KG1 (cell line): Measurements from ENCODE around the gene FAM53B.

Experiments used
- DNase-seq: peaks from one replicate; lab custom pipeline; 2025; lab: John Stamatoyannopoulos, UW

Gene FAM53B

GRCh38 chr10:124709861-124710260 is 34.3 kb downstream of the FAM53B start:
- DNase-seq: no peak

GRCh38 chr10:124708922-124709520 is 35.2 kb downstream of the FAM53B start:
- no peak for DNase-seq

GRCh38 chr10:124708246-124708779 is 35.9 kb downstream of the FAM53B start:
- no peak for DNase-seq

- DNase-seq: no peak
Measured at GRCh38 chr10:124707551-124707950, 36.6 kb downstream of the FAM53B start.

- DNase-seq: no peak
Measured at GRCh38 chr10:124707144-124707467, 37.1 kb downstream of the FAM53B start.

GRCh38 chr10:124706462-124707143 is 37.6 kb downstream of the FAM53B start:
- no peak for DNase-seq

GRCh38 chr10:124705817-124706461 is 38.2 kb downstream of the FAM53B start:
- no peak for DNase-seq

- DNase-seq: no peak
Measured at GRCh38 chr10:124705381-124705740, 38.8 kb downstream of the FAM53B start.

- no peak for DNase-seq
Measured at GRCh38 chr10:124704428-124705380, 39.5 kb downstream of the FAM53B start.

- no peak for DNase-seq
Measured at GRCh38 chr10:124703778-124704427, 40.3 kb downstream of the FAM53B start.

GRCh38 chr10:124703372-124703771 is 40.8 kb downstream of the FAM53B start:
- DNase-seq: no peak

GRCh38 chr10:124701881-124702656 is 42.1 kb downstream of the FAM53B start:
- DNase-seq: no peak

GRCh38 chr10:124701435-124701834 is 42.7 kb downstream of the FAM53B start:
- no peak for DNase-seq

- no peak for DNase-seq
Measured at GRCh38 chr10:124701038-124701365, 43.2 kb downstream of the FAM53B start.

GRCh38 chr10:124700293-124701037 is 43.7 kb downstream of the FAM53B start:
- DNase-seq: no peak

GRCh38 chr10:124699471-124700292 is 44.5 kb downstream of the FAM53B start:
- DNase-seq: no peak

GRCh38 chr10:124698545-124699469 is 45.4 kb downstream of the FAM53B start:
- DNase-seq: no peak

- no peak for DNase-seq
Measured at GRCh38 chr10:124697837-124698544, 46.2 kb downstream of the FAM53B start.
